ENCODE results near the gene ESYT2. TPM values are rescaled to one million over a fixed set of nuclear protein-coding genes. Genes with fewer than 3 reads are reported as not detected.

Gene ESYT2
- total and polyA plus RNA-seq, 2 donors (not counting 1 experiment from before 2014, with no cell fraction given) = 66.0 to 93.0 TPM

GRCh38 chr7:158754746-158755444, 74.4 kb downstream of the ESYT2 start:
- TF ChIP-seq CTCF (conservative IDR thresholded peaks at IDR 0.05 in 1 of 2, IDR thresholded peaks at IDR 0.05 in 1 of 2; ENCODE audit: low read depth in 1 of 2, low read length in 2 of 2) (no peak), EZH2 (IDR thresholded peaks at IDR 0.05; ENCODE audit: low read length, missing control alignments) (no peak)
- Histone ChIP-seq H3K9me3 (ENCODE audit: control insufficient read depth, insufficient read depth, low read depth, low read length) (no peaks in the 10 kb centered on the region), H3K27ac (ENCODE audit: insufficient read depth, low read length) (no peak overlapping the region), H3K4me2 (ENCODE audit: extremely low read depth, insufficient read depth, low read length) (no peak overlapping the region), H3K4me3 (replicated peaks in 1 of 4; ENCODE audit: control extremely low read depth in 1 of 4, insufficient read depth in 1 of 4, low read depth in 3 of 4, low read length in 4 of 4) (no peak overlapping the region), H3K36me3 (ENCODE audit: control insufficient read depth, insufficient read depth, low read length) (peaks cover 13% of the 10 kb centered on the region), H3K27me3 (ENCODE audit: control insufficient read depth, insufficient read depth, low read length) (no peaks in the 10 kb centered on the region), H4K20me1 (ENCODE audit: control insufficient read depth, extremely low read depth, insufficient read depth, low read length) (no peaks in the 10 kb centered on the region), H3K9ac (ENCODE audit: insufficient read depth, low read length) (no peak overlapping the region), H3K4me1 (ENCODE audit: control insufficient read depth, extremely low read depth, insufficient read depth, low read length) (no peaks in the 10 kb centered on the region), H2AFZ (ENCODE audit: low read length) (no peak overlapping the region), H3K79me2 (ENCODE audit: control insufficient read depth, insufficient read depth, low read length) (no peaks in the 10 kb centered on the region)
- DNase-seq (ENCODE audit: low read depth in 2 of 2) = peak in 1 of 2 donors; percentile 10

- Histone ChIP-seq H3K4me1 (ENCODE audit: control insufficient read depth, extremely low read depth, insufficient read depth, low read length) (no peaks in the 10 kb centered on the region), H3K36me3 (ENCODE audit: control insufficient read depth, insufficient read depth, low read length) (peaks cover 11% of the 10 kb centered on the region), H3K27ac (ENCODE audit: insufficient read depth, low read length) (no peak overlapping the region), H3K79me2 (ENCODE audit: control insufficient read depth, insufficient read depth, low read length) (no peaks in the 10 kb centered on the region), H4K20me1 (ENCODE audit: control insufficient read depth, extremely low read depth, insufficient read depth, low read length) (no peaks in the 10 kb centered on the region), H3K27me3 (ENCODE audit: control insufficient read depth, insufficient read depth, low read length) (no peaks in the 10 kb centered on the region), H3K9ac (ENCODE audit: insufficient read depth, low read length) (no peak overlapping the region), H2AFZ (ENCODE audit: low read length) (no peak overlapping the region), H3K9me3 (ENCODE audit: control insufficient read depth, insufficient read depth, low read depth, low read length) (no peaks in the 10 kb centered on the region), H3K4me2 (ENCODE audit: extremely low read depth, insufficient read depth, low read length) (no peak overlapping the region), H3K4me3 (replicated peaks in 1 of 4; ENCODE audit: control extremely low read depth in 1 of 4, insufficient read depth in 1 of 4, low read depth in 3 of 4, low read length in 4 of 4) (no peak overlapping the region)
- TF ChIP-seq CTCF (conservative IDR thresholded peaks at IDR 0.05 in 1 of 2, IDR thresholded peaks at IDR 0.05 in 1 of 2; ENCODE audit: low read depth in 1 of 2, low read length in 2 of 2) = no peak
- no peak for TF ChIP-seq EZH2 (IDR thresholded peaks at IDR 0.05; ENCODE audit: low read length, missing control alignments)
- no peak for DNase-seq (ENCODE audit: low read depth in 2 of 2)
Measured at GRCh38 chr7:158753900-158754299, 75.4 kb downstream of the ESYT2 start.

GRCh38 chr7:158751751-158752150, 77.6 kb downstream of the ESYT2 start:
- no peaks in the 10 kb centered on the region for H3K4me1 ChIP-seq (ENCODE audit: control insufficient read depth, extremely low read depth, insufficient read depth, low read length)
- no peaks in the 10 kb centered on the region for H3K36me3 ChIP-seq (ENCODE audit: control insufficient read depth, insufficient read depth, low read length)
- no peak overlapping the region for H3K4me3 ChIP-seq (replicated peaks in 1 of 4; ENCODE audit: control extremely low read depth in 1 of 4, insufficient read depth in 1 of 4, low read depth in 3 of 4, low read length in 4 of 4)
- no peak for DNase-seq (ENCODE audit: low read depth in 2 of 2)
- no peak overlapping the region for H3K4me2 ChIP-seq (ENCODE audit: extremely low read depth, insufficient read depth, low read length)
- no peaks in the 10 kb centered on the region for H4K20me1 ChIP-seq (ENCODE audit: control insufficient read depth, extremely low read depth, insufficient read depth, low read length)
- no peaks in the 10 kb centered on the region for H3K27me3 ChIP-seq (ENCODE audit: control insufficient read depth, insufficient read depth, low read length)
- H3K27ac ChIP-seq (ENCODE audit: insufficient read depth, low read length) = no peak overlapping the region
- H3K79me2 ChIP-seq (ENCODE audit: control insufficient read depth, insufficient read depth, low read length) = no peaks in the 10 kb centered on the region
- TF ChIP-seq EZH2 (IDR thresholded peaks at IDR 0.05; ENCODE audit: low read length, missing control alignments) (no peak), CTCF (conservative IDR thresholded peaks at IDR 0.05 in 1 of 2, IDR thresholded peaks at IDR 0.05 in 1 of 2; ENCODE audit: low read depth in 1 of 2, low read length in 2 of 2) (no peak)
- H2AFZ ChIP-seq (ENCODE audit: low read length) = no peak overlapping the region
- H3K9me3 ChIP-seq (ENCODE audit: control insufficient read depth, insufficient read depth, low read depth, low read length) = no peaks in the 10 kb centered on the region
- no peak overlapping the region for H3K9ac ChIP-seq (ENCODE audit: insufficient read depth, low read length)

Measured in fibroblast of lung (primary cell).